Sigmoid colon (tissue), 4 donors: ENCODE measurements around the gene ING4.
"Not testable (repeated sequence)": the region's sequence is repeated elsewhere in the genome, so short reads cannot be mapped to it uniquely, and the experiment has no call there.

Source experiments
- EP300 ChIP-seq, 4 donors: sonication (generic); formaldehyde crosslinking; IDR thresholded peaks; one replicate each; pipeline ENCODE4 v1.6.1; 2017; ENCODE audit warnings: antibody characterized with exemption in 4 of 4
- POLR2A ChIP-seq, 2 donors: fragments of 450-650 bp; IDR thresholded peaks; one replicate each; pipeline ENCODE4 v1.6.1; 2016; ENCODE audit warnings: antibody characterized with exemption in 2 of 2, mild to moderate bottlenecking in 2 of 2, moderate library complexity in 2 of 2
- TF ChIP-seq, protein P1 (sequence below), 4 experiments: fragments of 450-650 bp in 3 of 4; fragments of 200-600 bp in 1 of 4; IDR thresholded peaks; one replicate each; pipeline ENCODE4 v1.5.1; 2016 to 2019; ENCODE audit warnings: antibody characterized with exemption in 4 of 4, mild to moderate bottlenecking in 3 of 4, moderate library complexity in 2 of 4

DNA sequence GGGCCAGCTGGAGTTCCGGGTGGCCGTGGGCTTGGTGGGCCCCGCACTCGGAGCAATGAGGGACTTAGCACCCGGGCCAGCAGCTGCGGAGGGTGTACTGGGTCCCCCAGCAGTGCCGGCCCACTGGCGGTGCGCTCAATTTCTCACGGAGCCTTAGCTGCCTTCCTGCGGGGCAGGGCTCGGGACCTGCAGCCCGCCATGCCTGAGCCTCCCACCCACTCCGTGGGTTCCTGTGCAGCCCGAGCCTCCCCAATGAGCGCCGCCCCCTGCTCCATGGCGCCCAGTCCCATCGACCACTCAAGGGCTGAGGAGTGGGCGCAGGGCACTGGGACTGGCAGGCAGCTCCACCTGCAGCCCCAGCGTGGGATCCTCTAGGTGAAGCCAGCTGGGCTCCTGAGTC lies 45.4 kb upstream of the ING4 start:
- TF ChIP-seq EP300, POLR2A (IDR thresholded peaks at IDR 0.05): not testable (repeated sequence)
- TF ChIP-seq, protein P1, sequence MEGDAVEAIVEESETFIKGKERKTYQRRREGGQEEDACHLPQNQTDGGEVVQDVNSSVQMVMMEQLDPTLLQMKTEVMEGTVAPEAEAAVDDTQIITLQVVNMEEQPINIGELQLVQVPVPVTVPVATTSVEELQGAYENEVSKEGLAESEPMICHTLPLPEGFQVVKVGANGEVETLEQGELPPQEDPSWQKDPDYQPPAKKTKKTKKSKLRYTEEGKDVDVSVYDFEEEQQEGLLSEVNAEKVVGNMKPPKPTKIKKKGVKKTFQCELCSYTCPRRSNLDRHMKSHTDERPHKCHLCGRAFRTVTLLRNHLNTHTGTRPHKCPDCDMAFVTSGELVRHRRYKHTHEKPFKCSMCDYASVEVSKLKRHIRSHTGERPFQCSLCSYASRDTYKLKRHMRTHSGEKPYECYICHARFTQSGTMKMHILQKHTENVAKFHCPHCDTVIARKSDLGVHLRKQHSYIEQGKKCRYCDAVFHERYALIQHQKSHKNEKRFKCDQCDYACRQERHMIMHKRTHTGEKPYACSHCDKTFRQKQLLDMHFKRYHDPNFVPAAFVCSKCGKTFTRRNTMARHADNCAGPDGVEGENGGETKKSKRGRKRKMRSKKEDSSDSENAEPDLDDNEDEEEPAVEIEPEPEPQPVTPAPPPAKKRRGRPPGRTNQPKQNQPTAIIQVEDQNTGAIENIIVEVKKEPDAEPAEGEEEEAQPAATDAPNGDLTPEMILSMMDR (IDR thresholded peaks at IDR 0.05), result not testable (repeated sequence)
